Measurements from ENCODE around the gene SQOR.

Gene SQOR

DNA sequence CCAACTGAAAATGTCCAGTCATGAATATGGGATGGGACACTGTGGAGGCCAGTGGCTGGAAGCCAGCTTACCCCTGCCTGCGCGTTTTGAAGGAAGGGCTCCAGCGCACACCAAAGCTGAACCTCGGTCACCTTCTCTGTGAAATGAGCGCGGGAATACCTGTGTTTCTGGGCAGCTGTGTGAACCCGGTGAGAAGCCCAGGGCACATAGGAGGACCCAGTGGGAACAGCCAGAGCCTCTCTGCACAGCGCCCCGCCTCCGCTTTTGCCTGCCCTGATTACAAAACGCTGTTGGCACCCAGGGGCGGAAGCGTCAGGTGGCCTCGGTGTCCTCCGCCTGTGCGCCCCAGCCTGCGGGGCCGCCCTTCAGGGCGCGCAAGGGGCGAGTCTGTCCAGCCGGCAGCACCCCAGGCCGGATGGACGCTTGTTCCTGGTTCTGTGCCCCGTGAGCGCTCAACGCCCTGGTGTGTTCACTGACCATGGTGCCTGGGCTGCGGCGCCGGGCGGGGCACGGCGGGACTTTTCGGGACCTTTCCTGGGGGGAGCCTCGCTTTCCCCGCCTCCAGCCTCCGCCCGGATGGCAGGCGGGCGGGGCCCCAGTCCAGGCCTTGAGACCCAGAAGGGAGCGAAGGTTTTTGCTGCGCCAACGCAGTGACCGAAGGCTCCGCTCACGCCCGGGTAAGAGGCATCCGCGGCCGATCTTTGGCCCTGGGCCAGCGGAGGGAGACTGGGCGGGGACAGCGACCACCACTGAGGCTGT is at the start of gene SQOR:
Gene SQOR (plus strand): TSS at position 598 of the 759 bp plus-strand sequence. CDS start 23,895 bp downstream, outside the sequence.
- DNase-seq: peak; percentile 63

DNA sequence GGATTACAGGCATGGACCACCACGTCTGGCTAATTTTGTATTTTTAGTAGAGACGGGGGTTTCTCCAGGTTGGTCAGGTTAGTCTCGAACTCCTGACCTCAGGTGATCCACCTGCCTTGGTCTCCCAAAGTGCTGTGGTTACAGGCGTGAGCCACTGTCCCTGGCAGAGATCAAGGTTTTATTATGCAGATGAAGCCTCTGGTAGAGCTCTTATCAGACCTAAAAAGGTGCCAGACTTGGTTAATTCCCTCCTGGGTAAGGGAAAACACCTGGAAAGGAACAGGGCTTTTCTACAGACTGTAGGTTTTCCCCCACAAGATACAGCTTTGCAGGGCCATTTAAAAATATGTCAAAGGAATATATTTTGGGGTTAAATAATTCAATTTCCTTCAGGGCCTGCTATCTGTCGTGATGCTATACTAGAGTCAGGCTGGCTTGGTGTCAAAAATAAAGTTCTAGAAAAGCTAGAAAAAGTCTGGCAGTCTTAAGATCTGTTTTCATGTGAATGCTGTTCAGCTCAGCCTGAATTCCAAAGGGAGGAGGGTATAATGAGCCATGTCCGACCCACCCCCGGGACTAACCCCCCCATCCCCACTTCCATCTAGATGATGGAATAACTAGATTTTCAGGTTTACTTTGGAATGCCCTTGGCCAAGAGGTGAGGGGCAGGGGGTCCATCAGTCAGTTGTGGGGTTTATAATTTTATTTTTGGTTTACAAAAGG is 49.6 kb upstream of the SQOR start:
- DNase-seq: no peak

DNA sequence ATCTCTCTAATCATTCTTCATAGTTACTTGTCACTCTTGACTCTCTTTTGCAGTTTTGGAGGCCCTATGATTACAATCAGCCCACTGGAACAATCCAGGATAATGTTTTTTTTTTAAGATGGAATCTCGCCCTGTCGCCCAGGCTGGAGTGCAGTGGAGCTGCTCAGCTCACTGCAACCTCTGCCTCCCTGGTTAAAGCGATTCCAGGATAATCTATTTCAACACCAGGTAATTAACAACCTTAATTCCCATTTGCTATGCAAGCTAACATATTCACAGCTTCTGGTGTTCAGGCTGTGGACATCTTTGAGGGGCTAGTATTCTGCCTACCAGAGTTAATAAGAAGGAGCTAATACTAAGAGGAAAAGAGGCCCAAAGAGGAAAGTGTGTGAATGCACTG is 48.7 kb upstream of the SQOR start:
- DNase-seq: no peak

DNA sequence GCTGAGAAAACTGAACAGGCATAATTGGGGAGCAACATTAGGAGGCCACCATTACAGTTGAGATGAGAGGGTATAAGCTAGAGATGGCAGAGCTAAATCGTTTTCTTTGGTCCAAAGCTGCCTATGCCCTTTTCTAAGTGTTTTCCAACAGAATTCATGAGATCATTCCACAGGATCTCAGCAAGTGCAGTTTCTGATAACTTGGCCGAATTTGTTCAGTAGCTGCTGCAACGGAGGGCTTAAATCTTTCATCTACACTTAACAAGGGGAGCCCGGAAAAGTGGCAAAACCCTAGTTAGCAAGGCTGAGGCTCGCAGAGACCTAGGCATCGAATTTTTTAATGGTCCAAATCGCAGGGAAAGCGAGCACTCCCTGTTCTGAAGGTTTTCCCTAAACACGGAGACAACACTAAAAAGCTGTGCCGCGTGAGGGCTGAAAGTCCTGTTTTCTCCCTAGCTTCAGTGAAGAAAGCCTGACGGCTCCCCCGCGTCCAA is 48.2 kb upstream of the SQOR start:
- no peak for DNase-seq

DNA sequence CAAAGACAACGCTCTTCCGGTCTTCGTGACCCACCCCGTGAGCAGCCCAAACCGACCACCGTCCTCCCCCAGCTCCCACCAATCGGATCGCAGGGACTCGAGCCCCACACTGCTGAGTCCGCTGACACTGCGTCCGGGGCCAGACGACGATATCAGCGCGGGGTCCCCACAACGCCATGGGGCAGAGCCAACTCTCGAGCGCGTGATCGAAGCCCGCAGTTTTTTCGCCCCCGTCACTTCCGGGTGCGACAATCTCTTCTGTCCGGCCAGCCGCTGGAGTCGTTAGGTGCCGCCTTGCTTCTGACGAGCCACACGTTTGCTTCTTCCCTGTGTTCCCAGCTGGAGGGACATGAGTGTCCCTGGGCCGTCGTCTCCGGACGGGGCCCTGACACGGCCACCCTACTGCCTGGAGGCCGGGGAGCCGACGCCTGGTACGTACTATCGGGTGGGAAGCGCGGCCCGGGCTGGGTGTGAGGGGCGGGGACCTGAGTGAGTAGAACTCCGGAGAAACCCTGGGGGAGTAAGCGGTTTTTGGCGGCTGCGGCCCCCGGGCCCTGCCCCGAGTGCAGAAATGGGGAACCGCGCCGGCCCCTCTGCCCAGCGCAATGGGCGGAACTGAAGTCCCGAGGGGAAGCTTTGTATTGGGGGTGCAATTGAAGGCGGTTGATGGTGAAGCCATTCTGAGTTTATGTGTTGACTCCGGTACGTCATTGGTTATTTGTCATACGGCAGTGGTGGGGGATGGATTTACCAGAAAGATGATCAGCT is 47.5 kb upstream of the SQOR start, which contains the start of gene BLOC1S6:
Gene BLOC1S6 (plus strand): TSS at position 285 of the 768 bp plus-strand sequence. CDS start 65 bp downstream, at position 350.
- DNase-seq: peak; percentile 87

DNA sequence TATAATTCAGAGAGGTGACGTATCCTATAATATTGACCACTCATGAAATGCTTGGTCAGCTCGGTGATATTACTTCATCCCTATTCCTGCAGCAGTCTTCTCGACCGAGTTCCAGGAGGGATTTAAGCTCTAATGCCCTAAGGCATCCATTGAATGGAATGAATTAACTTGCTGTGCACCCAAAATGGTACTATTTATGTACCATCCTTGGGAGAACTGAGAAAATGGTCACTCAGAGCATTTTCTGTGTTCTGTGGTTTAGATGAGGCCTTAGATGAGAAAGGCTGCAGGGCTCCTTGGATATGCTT is 47.0 kb upstream of the SQOR start:
- no peak for DNase-seq

DNA sequence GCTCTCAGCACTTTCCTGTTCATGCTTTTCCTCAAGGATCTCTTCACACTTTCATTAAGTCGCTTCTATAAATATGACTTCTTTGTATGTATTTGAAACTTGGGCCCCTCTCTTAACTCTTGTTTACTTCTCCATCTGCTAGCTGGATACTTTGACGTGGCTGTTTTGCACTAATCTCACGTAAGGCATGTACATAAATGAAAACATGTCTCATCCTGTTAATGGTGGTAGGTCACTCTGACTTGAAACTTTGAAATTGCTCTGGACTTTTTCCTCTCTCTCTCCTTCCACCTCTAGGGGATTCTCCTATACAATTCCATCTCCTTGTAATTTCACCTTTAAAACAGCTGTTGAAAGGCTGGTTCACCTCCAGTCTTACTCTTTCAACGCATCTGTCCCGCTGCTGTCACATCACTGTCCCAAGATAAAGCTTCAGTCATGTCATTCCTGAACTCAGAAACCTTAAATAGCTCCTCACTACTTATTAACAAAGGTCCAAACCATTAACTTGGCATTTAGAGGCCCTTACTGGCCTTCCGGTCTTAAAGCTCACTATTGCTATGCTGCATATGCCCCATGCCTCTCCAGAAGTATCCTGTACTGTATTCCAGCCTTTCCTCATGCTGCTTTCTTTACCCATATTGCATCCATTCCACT is 46.5 kb upstream of the SQOR start:
- no peak for DNase-seq

DNA sequence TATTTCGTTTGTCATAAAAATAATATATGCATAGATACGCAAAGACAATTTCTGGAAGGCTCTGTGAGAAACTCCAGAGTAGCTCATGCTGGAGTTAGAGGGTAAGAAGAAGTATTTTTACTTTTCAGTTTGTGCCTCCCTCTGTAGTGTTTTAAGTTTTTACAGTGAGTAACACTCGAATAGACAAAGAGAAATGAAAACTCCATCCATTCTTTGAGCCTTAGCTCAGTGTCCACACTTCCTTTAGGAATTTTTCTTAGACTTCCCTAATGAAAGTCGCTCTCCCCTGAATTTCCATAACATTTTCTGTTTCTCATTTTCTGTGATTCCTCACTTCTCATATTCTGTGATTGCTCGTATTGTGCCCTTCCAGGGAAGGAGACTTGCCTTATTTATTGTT is 45.6 kb upstream of the SQOR start:
- no peak for DNase-seq

DNA sequence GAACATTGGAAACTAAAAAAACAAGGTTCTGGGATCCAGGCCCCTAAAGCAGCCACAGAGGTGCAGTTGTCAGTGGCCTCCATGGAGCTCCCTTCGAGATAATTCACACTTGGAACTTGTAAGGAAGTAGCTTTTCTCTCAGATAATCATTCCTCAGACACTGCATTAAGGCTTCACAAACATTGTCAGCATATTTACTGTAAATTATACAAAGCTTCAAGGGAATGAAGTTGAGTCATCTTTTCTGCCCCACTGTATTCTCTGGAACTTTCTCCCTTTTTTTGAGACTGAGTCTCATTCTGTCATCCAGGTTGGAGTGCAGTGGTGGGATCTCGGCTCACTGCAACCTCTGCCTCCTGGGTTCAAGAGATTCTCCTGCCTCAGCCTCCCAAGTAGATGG is 40.5 kb upstream of the SQOR start:
- DNase-seq: no peak

DNA sequence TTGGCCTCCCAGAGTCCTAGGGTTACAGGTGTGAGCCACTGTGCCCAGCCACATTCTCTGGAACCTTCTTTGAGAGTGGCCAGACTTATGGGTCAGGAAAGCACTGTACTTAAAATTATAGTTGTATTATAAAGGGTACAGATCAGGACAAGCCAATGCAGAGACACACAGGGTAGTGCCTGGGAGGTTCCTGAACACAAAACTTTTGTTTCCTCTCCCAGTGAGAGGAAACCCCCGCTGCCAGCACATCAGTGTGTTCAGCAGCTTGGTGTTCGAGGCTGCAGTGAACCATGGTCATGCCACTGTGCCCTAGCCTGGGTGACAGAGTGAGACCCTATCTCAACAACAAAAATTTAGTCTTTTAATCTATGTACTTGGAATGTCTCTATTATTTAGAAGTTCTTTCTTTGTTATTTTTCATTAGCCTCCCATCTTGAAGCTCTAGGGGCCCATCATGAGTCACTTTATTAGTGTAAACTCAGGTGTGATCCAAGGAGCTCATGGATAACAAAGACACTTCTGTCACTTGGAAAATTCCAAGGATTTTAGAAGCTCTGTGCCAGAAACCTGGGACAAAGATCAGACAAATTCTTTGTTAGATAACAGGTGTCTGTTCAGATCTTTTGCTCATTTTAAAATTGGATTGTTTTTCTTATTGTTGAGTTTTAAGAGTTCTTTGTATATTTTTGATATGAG is 39.8 kb upstream of the SQOR start:
- no peak for DNase-seq

DNA sequence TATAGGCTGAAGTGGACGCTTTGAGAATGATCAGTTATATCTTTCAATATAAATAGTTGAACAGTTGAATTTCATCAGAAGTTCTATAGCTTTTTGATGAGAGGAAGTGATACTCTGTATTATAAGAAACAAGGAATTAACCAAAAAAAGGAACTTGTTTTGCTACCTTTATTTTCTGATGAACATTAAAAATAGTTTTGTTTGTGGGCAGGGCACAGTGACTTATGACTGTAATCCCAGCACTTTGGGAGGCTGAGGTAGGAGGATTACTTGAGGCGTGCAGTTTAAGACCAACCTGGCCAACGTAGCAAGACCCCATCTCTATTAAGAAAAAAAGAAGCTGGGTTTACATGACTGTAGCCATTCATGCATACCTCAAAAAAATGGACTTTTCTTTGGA is 30.9 kb upstream of the SQOR start:
- no peak for DNase-seq

DNA sequence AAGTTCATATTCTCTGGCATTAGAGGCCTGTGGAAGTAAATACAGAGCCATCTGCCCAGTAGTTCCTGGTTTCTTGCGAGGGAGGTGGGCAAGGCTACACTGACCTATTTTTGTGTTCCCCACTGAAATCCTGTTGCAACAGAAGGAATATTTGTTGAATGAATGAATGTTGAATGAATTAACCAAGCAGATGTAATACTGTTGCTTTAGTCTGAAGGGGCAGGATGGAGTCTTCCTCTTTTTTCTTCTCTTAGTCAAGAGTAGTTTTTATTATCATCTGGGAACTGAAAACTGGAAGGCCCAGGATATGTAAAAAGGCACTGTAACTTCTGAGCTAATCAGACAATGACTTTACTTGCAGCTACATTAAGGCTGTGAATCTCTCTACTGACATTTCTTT is 30.5 kb upstream of the SQOR start:
- DNase-seq: no peak

DNA sequence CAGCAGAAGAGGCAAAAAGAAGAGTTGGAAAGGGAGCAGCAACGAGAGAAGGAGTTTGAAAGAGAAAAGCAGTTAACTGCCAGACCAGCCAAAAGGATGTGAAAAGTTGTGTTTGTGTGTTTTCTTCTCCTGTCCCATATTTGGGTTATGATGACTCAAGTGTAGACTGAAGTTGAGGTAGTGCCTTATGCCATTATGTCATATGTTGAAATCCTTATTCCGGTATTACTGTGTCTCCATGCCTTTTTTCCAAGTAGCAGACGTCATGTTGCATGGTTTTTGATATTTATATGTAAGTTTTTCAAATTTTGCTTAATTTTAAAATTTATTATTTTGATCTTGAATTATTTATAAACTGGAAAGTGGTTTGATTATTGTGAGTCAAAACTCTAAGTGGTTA is 28.4 kb upstream of the SQOR start:
- DNase-seq: no peak

DNA sequence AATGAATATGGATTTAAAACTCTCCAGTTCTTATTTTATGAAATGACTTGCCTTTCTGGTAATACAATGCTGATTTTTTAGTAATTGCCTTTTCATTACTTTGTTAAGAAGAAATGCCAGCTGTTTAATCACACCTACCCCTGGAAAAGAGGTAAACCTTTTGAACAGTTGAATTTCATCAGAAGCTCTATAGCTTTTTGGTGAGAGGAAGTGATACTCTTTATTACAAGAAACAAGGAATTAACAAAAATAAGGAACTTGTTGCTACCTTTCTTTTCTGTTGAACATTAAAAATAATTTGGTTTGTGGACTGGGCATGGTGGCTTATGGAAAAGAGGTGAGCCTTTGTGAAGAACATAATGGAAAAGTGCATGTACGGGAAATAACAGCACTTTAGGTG is 28.0 kb upstream of the SQOR start:
- DNase-seq: no peak

DNA sequence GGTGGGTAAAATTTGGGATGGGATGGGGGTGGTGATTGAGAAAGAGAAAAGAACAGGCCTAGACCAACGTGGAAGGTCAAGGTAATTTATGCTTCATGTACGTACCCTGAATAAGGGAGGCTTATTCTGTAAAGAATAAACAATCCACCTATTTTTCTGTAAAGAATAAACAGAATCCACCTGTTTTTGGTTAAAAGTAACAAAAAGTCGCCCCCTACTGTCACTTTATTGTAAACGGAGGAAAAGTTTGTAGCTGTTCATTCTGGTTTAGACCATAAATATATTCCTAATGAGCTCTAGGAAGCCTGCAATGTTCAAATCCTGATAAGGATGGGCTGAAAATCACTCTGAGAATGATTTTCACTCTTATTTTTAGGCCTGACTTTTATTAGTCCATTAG is 23.5 kb upstream of the SQOR start:
- DNase-seq: no peak

DNA sequence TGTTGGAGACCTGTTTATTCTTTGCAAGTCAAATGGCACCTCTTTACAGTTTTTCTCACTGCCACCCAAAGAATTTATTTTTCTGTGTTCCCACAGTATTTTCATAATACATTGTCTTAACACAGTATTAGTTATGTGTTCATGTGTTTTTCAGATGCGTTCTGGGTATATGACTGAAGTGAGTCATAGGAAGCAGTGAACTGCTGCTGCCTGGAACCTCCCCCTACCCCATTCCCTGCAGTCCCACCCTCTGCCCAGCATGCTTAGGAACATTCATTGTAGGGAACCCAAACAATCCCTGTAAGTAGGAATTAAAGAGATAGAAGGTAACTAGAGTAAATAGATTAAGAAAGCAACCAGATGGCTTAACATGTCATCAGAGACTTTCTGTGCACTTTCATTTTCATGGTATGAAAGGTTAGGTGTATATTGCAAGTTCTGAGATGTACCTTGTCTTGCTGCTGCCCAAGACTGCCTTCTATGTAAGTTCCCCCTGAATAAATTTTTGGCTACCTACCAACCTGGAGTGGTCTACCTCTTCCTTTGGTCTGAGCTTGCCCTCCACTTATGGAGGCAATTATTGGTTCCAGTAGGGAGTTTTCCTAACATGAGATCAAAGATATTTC is 21.9 kb upstream of the SQOR start:
- DNase-seq: no peak

DNA sequence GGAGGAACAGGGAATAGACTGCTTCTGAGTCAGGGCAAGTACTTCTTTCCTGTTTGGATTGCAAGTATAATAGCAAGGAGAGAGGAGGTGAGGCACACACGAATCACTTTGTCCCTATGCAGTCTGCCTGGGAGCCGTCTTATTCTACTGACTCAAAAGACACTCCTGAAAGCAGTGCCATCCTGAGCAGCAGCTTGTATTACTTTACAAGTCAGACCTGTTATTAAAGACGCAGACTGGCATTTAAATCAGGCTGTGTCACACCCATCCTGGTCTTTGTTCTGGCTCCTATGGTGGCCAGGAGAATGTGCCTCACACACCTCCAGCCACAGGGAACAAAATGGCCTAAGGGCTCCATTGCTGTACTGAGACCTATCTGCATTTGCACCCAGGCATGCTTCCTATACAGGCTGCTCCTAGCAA is 17.9 kb upstream of the SQOR start:
- DNase-seq: no peak

DNA sequence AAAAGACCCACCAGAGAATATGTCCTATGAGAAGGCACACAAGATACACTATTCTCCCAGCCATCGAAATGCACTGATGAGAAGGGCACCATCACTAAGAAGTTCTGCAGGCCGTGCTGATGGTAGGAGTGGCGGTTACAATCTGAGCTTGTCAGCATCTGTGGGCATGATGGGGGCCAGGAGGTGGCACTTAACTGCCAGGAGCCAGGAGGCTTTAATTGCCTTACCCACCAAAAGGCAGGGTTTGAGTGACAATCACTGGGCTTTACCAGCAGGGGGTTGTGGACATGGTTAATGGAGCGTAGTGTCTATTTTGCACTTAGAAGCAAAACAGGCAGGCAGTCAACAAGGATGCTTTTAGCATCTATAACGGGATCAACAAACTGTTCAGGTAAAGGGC is 16.0 kb upstream of the SQOR start:
- no peak for DNase-seq

DNA sequence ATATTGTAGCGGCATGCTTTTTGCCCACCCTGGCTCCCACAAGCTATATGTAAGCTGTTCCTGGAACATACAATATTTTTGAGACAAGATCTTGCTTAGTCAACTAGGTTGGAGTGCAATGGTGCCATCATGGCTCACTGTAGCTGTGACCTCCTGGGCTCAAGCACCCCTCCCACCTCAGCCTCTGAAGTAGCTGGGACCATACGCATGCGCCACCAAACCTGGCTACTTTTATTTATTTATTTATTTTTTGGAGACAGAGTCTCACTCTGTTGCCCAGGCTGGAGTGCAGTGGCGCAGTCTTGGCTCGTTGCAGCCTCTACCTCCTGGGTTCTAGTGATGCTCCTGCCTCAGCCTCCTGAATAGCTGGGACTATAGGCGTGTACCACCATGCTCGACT is 6.7 kb upstream of the SQOR start:
- no peak for DNase-seq

DNA sequence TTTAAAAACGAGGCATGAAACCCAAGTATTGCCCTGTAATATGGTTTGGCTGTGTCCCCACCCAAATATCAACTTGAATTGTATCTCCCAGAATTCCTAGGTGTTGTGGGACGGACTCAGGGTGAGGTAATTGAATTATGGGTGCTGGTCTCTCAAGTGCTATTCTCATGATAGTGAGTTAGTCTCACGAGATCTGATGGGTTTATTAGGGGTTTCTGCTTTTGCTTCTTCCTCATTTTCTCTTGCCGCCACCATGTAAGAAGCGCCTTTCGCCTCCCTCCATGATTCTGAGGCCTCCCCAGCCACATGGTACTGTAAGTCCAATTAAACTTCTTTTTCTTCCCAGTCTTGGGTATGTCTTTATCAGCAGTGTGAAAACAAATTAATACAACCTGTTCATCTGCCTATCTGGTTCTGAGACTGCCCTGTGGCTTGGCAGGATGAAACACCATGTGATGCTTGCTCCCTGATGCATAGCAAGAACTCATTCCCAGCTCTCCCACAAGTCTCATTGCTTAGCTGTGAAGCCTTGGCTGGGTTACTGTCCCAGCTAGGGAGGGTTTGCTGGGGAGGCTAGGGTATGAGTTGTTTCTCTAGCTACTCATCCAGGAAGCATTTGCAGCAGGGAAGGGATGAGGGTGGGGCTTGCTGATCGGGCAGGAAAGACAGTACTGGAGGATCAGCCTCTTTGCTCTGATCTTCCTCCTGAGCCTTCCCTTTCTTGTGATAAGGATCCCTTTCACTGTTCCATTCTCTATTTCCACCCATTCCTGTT is 3.7 kb upstream of the SQOR start:
- no peak for DNase-seq

DNA sequence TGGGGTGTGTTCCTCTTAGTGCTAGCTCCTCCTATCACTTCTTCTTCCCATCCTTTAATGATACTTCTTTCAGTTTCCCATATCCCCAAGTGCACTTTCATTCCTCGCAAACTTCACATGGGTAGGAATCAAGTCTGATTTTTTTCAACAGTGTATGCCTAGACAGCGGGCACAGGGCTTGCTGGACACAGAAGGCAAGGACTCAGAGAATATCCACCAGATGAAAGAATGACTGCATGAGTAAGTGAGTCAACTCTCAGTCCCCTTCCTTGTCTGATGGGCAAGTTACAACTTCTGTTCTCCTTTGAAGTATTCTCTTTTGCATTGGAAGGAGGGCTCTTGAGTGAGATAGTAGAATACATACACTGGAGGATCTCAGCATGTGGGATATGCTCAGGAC is 3.1 kb upstream of the SQOR start:
- no peak for DNase-seq
